ES-I3 (cell line): ENCODE data around the gene GSTM4.

Experiments
- H3K36me3 ChIP-seq: 2 replicates; pipeline ENCODE4 v1.6.1; 2013; ENCODE audit warnings: mild to moderate bottlenecking, low read length, control low read depth, moderate library complexity; ENCODE audit not compliant: insufficient read depth
- H3K4me1 ChIP-seq: 2 replicates; pipeline ENCODE4 v1.6.1; 2013; ENCODE audit warnings: mild to moderate bottlenecking, control low read depth, low read length; ENCODE audit not compliant: insufficient read depth
- H3K9ac ChIP-seq: 2 replicates; pipeline ENCODE4 v1.6.1; 2013; ENCODE audit warnings: low read depth, mild to moderate bottlenecking, low read length, moderate library complexity
- H3K9me3 ChIP-seq: 2 replicates; pipeline ENCODE4 v1.6.1; 2013; ENCODE audit warnings: mild to moderate bottlenecking, low read length, moderate library complexity; ENCODE audit not compliant: control insufficient read depth, insufficient read depth

Gene GSTM4

DNA sequence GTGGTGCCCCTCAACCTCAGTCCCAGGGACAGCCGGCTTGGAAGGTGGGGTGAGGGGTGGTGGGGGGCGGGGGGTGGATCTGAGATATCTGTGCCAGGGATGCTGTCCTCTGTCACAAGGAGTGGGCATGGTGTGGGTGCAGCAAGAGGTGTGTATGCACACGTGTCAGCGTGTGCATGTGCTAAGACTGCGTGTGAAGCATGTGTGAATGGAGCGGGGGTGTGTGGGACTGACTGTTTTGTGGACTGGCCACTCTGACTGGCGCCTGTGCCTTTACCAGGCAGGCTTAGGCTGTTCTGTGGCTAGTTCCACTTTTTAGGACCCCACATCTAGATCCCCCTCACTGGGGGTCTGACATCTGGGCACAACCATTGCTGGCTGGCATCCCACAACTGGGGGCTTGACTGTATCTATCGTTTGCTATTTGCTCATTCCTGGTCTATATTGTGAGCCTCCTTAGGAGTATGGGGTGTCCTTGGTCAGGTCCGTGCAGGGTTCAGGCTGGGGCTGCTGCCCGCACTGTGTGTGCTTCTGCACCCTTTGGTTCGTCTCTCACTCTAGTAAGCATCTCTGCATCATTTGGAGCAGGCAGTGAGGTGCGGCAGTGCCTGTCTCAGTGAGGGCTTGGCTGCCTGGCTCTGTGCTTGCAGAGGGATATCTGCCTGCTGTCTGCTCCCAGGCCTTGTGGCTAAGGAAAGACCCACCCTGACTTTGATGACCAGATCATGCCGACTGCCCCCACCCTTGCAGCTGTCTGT, 34.3 kb upstream of the GSTM4 start:
- no peaks in the 10 kb centered on the region for H3K9me3 ChIP-seq
- H3K4me1 ChIP-seq, result peaks cover 30% of the 10 kb centered on the region
- H3K36me3 ChIP-seq, result no peaks in the 10 kb centered on the region
- peak overlapping the region; percentile 60; the same call in 1 of the 2 replicates for H3K9ac ChIP-seq

DNA sequence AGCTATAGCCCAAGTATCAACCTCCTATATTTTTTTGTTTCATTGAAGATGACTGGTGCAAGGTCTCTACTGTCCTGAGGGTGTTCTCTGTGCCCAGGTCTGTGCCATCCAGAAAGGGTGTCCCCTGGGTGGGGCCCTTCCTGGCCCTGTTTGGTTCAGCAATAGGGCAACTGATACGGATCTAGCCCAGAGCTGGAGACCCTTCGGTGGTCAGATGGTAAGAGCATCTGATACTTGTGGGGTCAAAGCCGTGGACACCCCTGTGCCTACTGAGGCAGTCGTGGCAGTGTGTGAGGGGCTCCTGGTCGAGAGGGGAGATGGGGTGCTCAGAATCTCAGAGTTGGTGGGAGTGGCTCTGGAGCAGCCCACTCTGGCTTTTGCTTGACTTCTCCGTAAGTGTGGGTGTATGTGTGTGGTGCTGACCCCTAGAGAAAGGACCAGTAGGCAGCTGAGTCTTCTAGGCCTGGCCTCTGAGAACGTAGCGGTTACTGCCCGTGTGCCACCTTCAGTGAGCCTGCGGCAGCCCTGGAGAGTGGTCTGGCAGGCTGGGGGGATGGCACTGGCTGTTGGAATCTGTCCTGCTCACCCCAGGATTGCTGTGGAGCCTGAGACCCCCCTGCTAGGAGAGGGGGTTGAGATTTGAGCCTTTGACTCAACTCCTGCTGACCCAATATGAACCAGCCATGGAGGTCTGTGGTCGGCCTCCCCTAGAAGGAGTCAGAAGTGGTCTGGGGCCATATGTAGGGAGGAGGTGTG, 33.6 kb upstream of the GSTM4 start:
- H3K4me1 ChIP-seq, result peaks cover 24% of the 10 kb centered on the region

DNA sequence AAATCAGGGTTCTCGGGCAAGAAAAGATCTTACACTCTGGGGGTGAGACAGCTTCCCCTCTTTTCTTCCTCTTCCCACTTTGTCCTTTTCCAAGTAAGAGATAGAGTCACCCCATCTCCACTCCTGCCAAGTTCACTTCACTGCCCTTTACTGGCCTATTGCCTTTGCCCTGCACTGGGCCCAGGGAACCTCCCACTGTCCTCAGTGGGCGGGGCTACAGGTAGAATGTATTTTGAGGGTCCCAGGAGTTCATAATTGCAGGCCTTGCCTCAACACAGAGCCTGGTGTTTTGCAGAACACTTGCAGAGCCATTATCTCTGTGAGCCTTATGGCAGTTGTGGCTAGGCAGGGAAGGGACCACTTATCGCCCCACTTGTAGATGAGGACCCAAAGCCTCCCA, 33.0 kb upstream of the GSTM4 start:
- peaks cover 24% of the 10 kb centered on the region for H3K4me1 ChIP-seq
- no peak overlapping the region for H3K9ac ChIP-seq
- no peaks in the 10 kb centered on the region for H3K36me3 ChIP-seq
- no peaks in the 10 kb centered on the region for H3K9me3 ChIP-seq

More for the DNA sequence above, 33.6 kb upstream of the GSTM4 start:
- H3K9ac ChIP-seq, result no peak overlapping the region
- H3K9me3 ChIP-seq, result no peaks in the 10 kb centered on the region
- no peaks in the 10 kb centered on the region for H3K36me3 ChIP-seq

DNA sequence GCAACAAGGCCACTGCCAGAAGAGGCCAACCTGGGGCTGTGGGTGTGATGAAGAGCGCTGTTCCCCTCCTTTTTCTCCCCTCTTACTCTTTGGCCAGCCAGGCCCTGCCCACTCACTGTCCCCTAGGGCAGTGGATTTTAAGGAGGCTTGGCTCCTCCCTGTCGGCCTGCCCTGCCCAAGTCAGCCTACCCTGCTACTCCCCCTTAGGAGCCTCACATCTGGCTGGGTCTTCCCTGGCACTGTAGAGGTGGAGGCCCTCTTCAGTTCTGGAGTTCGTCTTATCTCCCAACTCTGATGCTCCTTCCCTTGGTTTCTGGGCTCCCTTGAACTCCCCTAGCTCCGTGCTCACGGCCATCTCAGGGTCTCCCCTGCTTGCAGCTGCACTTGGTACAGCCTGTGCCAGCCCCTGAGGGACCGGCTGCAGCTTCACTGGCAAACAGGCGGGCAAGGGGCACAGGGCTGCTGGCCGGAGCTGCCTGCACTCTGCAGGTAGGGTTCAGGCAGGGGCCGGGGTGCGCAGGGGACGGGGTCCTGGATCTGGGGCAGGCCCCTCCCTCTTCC, 32.2 kb upstream of the GSTM4 start:
- Histone ChIP-seq H3K4me1 (peaks cover 20% of the 10 kb centered on the region), H3K36me3 (no peaks in the 10 kb centered on the region), H3K9me3 (no peaks in the 10 kb centered on the region), H3K9ac (no peak overlapping the region)

DNA sequence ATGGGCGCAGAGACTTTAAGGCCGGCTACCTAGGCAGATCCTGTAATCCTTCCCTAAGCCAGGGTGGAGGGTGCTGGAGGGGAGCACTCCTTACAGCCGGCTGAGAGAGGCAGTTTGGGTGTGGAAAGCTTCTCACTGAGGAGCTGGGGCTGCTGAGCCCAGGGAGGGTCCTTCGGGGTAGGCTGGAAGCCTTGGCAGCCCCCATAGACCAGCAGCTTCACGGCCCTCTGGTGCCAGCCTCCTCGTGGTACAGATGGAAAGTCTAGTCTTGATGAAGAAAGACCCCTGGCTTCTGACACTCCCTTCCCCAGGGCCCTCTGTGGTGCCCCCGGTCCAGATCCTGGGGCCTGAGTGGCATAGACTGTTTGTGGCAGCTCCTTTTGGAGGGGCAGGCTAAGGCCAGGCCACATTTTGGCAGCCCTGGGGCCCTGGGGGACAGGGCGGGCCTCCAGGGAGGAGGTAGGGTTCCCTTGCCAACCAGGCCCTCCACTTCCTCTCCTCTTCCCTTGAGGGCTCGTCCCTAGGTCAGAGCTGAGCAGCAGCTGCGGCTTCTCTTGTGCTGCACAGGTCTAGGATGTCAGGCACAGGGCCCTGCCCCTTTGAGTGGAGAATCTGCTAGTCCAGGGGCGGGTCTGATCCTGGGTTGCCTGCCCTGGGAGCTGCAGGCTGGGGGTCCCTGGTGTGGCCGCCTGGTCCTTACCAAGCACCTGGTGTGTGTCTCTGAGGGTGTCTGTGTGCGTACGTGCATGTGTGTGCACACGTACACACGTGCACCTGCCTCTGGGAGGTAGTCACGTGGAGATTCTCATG, 31.5 kb upstream of the GSTM4 start:
- Histone ChIP-seq H3K9me3 (no peaks in the 10 kb centered on the region), H3K36me3 (no peaks in the 10 kb centered on the region), H3K4me1 (peaks cover 13% of the 10 kb centered on the region; the same call in 1 of the 2 replicates), H3K9ac (no peak overlapping the region)

DNA sequence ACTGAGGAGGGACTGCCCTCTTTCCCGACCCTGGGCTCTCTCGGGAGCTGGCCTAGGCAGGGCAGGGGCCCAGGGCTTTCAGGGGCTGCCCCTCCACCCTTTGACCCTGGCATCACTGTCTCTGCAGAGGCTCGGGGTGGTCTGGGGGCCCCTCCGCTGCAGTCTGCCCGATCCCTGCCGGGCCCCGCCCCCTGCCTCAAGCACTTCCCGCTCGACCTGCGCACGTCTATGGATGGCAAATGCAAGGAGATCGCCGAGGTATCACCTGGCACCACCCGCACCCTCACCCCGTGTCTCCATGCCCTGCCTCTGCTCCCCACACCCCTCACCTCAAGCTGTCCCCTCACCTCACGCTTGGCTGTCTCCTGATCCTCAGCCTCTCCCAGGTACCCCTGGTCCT, 30.7 kb upstream of the GSTM4 start:
- Histone ChIP-seq H3K4me1 (peaks cover 12% of the 10 kb centered on the region; the same call in 1 of the 2 replicates), H3K36me3 (no peaks in the 10 kb centered on the region), H3K9me3 (no peaks in the 10 kb centered on the region), H3K9ac (peak overlapping the region; percentile 31; the same call in 1 of the 2 replicates)

DNA sequence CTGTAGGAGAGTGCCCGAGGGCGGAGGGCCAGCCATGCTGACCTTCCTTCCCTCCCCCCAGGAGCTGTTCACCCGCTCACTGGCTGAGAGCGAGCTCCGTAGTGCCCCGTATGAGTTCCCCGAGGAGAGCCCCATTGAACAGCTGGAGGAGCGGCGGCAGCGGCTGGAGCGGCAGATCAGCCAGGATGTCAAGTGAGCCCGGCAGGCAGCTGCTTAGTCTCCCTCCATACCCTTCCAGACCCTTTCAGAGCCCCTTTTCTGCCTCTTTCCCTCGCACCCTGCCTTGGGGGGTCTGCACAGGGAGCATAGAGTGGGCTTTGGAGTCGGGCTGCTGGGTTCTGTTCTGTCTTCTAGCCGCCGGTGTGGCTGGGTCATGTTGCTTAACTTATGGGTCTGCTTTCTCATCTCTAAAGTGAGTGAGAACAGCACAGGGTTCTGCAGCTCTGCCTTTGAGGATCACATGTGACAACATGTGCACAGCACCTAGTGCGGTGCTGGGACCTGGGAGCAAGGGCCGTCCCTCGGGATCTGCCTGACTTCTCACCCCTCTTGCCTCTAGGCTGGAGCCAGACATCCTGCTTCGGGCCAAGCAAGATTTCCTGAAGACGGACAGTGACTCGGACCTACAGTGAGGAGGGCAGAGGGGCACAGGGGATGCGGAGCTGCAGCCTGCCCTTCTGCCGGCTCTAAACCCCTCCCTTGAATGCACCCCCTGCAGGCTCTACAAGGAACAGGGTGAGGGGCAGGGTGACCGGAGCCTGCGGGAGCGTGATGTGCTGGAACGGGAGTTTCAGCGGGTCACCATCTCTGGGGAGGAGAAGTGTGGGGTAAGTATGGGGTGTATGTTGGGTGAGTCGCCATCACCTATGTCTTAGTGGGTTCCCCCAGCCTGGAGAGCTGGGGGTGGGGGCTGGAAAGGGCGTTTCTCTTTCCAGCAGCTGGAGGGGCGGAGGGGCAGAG, 30.0 kb upstream of the GSTM4 start:
- Histone ChIP-seq H3K9me3 (no peaks in the 10 kb centered on the region), H3K36me3 (0 out of 2 replicates have a peak, but pooled peaks cover 1% of the 10 kb centered on the region), H3K9ac (peak overlapping the region; percentile 31; the same call in 1 of the 2 replicates), H3K4me1 (peaks cover 12% of the 10 kb centered on the region; the same call in 1 of the 2 replicates)

DNA sequence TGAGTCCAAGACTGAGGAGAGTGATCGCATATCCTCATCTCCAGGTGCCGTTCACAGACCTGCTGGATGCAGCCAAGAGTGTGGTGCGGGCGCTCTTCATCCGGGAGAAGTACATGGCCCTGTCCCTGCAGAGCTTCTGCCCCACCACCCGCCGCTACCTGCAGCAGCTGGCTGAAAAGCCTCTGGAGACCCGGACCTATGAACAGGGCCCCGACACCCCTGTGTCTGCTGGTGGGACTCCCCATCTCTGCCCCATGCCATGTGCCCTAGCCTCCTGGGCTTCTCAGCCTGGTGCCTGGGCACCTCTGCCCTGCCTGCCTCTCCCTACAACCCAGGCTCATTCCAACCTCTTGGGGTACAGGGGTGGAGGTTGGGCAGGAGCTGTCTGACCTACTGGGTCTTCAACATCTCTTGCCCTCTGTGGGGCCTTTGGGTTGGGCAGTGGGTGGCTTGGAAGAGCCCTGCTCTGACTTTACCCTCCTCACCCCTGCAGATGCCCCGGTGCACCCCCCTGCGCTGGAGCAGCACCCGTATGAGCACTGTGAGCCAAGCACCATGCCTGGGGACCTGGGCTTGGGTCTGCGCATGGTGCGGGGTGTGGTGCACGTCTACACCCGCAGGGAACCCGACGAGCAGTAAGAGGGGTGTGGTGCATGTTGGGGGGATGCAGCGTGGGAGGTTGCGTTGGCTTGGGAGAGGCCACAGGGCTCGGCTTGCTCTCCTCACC, 29.1 kb upstream of the GSTM4 start:
- Histone ChIP-seq H3K36me3 (0 out of 2 replicates have a peak, but pooled peaks cover 3% of the 10 kb centered on the region), H3K4me1 (peaks cover 12% of the 10 kb centered on the region; the same call in 1 of the 2 replicates), H3K9ac (no peak overlapping the region), H3K9me3 (no peaks in the 10 kb centered on the region)

DNA sequence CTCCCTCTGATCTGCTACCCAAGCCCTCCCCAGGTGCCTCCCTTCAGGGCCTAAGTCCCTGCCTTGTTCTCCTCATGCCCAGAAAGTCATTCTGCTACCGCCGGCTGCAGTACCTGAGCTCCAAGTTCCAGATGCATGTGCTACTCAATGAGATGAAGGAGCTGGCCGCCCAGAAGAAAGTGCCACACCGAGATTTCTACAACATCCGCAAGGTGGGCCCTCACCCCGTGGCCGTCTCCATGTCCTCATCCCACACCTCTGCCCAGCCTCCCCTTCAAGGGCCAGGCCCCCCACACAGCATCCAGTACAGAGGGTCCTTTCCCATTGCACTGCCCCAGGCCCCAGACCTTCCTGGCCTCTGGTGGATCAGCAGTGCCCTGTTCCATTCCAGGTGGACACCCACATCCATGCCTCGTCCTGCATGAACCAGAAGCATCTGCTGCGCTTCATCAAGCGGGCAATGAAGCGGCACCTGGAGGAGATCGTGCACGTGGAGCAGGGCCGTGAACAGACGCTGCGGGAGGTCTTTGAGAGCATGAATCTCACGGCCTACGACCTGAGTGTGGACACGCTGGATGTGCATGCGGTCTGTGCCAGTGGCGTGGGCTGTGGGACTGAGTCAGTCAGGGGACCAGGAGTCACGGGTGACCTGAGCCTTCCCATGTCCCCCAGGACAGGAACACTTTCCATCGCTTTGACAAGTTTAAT, 28.1 kb upstream of the GSTM4 start:
- Histone ChIP-seq H3K9ac (no peak overlapping the region), H3K9me3 (no peaks in the 10 kb centered on the region), H3K4me1 (peaks cover 12% of the 10 kb centered on the region; the same call in 1 of the 2 replicates), H3K36me3 (0 out of 2 replicates have a peak, but pooled peaks cover 3% of the 10 kb centered on the region)

DNA sequence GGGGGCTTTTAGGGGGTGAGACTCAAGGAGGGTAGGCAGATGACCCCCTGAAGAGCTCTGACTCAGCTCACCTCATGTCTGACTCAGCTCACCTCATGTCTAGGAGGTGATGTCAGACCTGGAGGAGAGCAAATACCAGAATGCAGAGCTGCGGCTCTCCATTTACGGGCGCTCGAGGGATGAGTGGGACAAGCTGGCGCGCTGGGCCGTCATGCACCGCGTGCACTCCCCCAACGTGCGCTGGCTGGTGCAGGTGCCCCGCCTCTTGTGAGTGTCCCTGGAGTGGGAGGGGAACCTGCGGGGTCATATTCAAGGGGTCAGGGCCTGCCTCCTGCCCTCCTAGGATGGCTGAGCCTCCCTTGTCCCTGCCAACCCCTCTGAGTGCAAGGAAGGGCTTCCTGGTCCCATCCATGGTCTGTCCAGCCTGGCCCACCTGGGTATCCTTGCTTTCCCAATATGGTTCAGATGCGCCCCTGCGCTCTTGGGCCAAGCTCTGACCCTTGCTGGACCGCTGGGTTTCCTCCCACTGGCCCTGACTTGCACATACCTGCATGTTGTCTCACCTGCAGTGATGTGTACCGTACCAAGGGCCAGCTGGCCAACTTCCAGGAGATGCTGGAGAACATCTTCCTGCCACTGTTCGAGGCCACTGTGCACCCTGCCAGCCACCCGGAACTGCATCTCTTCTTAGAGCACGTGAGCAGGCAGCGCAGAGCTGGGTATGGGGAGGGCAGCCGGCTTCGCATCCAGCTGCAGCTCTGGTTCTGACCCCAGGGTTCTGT, 27.2 kb upstream of the GSTM4 start:
- peaks cover 12% of the 10 kb centered on the region; the same call in 1 of the 2 replicates for H3K4me1 ChIP-seq
- H3K36me3 ChIP-seq, result 0 out of 2 replicates have a peak, but pooled peaks cover 3% of the 10 kb centered on the region
- H3K9me3 ChIP-seq, result no peaks in the 10 kb centered on the region
- no peak overlapping the region for H3K9ac ChIP-seq

DNA sequence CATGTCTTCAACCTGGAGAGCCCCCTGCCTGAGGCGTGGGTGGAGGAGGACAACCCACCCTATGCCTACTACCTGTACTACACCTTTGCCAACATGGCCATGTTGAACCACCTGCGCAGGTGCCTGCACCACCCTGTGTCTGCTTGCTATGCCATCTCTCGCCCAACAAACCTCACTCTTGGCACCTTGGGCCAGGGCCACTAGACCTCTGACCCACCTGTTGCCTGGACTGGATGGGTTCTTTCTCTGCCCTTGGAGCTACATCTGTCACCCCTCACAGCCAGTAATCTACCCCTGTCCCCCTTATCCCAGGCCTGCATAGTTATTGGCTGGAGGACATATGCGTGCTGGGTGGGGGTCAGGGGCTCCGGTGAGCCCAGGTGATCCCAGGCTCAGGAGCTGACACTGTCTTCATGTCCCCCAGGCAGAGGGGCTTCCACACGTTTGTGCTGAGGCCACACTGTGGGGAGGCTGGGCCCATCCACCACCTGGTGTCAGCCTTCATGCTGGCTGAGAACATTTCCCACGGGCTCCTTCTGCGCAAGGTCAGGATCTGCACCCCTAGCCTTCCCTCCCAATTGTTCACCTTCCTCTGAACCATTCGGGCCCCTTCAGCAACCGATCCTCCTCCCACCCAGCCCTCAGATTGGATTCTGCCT, 26.4 kb upstream of the GSTM4 start:
- no peak overlapping the region for H3K9ac ChIP-seq
- 0 out of 2 replicates have a peak, but pooled peaks cover 3% of the 10 kb centered on the region for H3K36me3 ChIP-seq
- H3K9me3 ChIP-seq, result no peaks in the 10 kb centered on the region
- H3K4me1 ChIP-seq, result peaks cover 11% of the 10 kb centered on the region; the same call in 1 of the 2 replicates
